Gastrocnemius medialis (tissue), 4 donors: ENCODE data around the gene YLPM1. TPM values are rescaled to one million over a fixed set of nuclear protein-coding genes. Genes with fewer than 3 reads are reported as not detected.

Experiments
- ATAC-seq, 2 donors: fragments of 150-250 bp; one replicate each; pipeline ENCODE4 v1.9.1; 2016
- DNase-seq, 2 donors: peaks; one replicate each; pipeline ENCODE4 v3.0.0-alpha.2; 2019
- H3K27ac ChIP-seq, 4 donors: fragments of 200-600 bp; sonication (generic); 1 replicate in 1 of 4; 2 replicates in 3 of 4; pipeline ENCODE4 v1.5.1; 2016 to 2018; ENCODE audit warnings: mild to moderate bottlenecking in 2 of 4, moderate library complexity in 1 of 4
- H3K27me3 ChIP-seq, 3 donors: fragments of 200-600 bp; sonication (generic) in 2 of 3; 1 replicate in 1 of 3; 2 replicates in 2 of 3; pipeline versions ENCODE4 v1.5.1 to v1.6.0; 2016 to 2019; ENCODE audit warnings: mild to moderate bottlenecking in 1 of 3, moderate library complexity in 1 of 3
- H3K36me3 ChIP-seq, 2 donors: fragments of 200-600 bp; sonication (generic) in 1 of 2; one replicate each; pipeline ENCODE4 v1.5.1; 2017 to 2018
- H3K4me1 ChIP-seq, 2 donors: fragments of 200-600 bp; sonication (generic) in 1 of 2; one replicate each; pipeline ENCODE4 v1.5.1; 2016 to 2017; ENCODE audit warnings: mild to moderate bottlenecking in 2 of 2
- H3K4me3 ChIP-seq, 4 donors: fragments of 200-600 bp; sonication (generic) in 3 of 4; 1 replicate in 1 of 4; 2 replicates in 3 of 4; pipeline ENCODE4 v1.5.1; 2016 to 2019; ENCODE audit warnings: mild to moderate bottlenecking in 2 of 4
- H3K9me3 ChIP-seq, 3 donors: fragments of 200-600 bp; sonication (generic) in 2 of 3; 1 replicate in 1 of 3; 2 replicates in 2 of 3; pipeline ENCODE4 v1.5.1; 2016 to 2019
- CTCF ChIP-seq, 5 experiments: fragments of 450-650 bp in 3 of 5; fragments of 200-600 bp in 2 of 5; sonication (generic) in 2 of 5; IDR thresholded peaks in 4 of 5; conservative IDR thresholded peaks in 1 of 5; 1 replicate in 4 of 5; 2 replicates in 1 of 5; pipeline ENCODE4 v1.5.1; 2016 to 2019; ENCODE audit warnings: antibody characterized with exemption in 5 of 5, mild to moderate bottlenecking in 3 of 5, moderate library complexity in 3 of 5
- POLR2A ChIP-seq, 2 donors: fragments of 450-650 bp; IDR thresholded peaks; one replicate each; pipeline ENCODE4 v1.6.1; 2017; ENCODE audit warnings: antibody characterized with exemption in 2 of 2, mild to moderate bottlenecking in 2 of 2, moderate library complexity in 2 of 2
- in situ Hi-C, 4 donors: fragments of 200-750 bp; cut with MboI; loops; one replicate each; pipeline versions ENCODE4 v1.15.0 to v1.8.0; 2017; ENCODE audit warnings: low sequenced_read_pairs in 4 of 4
- intact Hi-C: fragments of 100-400 bp; cut with DNase I; formaldehyde crosslinking; loops from one replicate; pipeline ENCODE4 v1.15.1; 2023; ENCODE audit warnings: low total_unique reads
- total RNA-seq, 4 donors: library from RNA; depleted of rRNA; stranded (reverse); fragments of >200 nt; gene quantifications; one replicate each; pipeline versions ENCODE4 v1.1.0 to v1.2.3, GENCODE V29; 2016

The YLPM1 gene
- total RNA-seq, 4 donors from 2014 or later = 22.2 to 29.2 (median 25.8) TPM

DNA sequence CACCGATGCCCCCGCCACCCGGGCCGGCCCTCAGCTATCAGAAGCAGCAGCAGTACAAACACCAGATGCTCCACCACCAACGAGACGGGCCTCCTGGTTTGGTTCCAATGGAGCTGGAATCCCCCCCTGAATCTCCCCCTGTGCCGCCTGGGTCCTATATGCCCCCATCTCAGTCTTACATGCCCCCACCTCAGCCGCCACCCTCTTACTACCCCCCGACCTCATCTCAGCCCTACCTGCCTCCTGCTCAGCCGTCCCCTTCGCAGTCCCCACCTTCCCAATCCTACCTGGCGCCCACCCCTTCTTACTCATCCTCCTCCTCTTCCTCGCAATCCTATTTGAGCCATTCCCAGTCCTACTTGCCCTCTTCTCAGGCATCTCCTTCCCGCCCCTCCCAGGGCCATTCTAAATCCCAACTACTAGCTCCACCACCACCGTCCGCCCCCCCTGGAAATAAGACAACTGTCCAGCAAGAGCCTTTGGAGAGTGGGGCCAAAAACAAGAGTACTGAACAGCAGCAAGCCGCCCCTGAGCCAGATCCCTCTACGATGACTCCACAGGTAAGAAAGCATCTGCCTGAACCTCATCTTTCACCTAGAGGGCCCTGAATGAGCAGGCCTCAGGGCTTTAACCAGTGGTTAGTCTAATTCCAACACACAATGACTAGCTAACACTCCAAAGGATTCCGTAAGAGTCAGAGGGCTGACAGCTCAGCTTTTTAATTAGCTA is 851 bp downstream of the YLPM1 start:
- Histone ChIP-seq H3K4me1 (peaks cover 47 to 49% of the 10 kb centered on the region in 2 donors), H3K4me3 (peak overlapping the region; percentile 78 to 99 (median 88)), H3K27ac (peak overlapping the region; percentile 88 to 94 (median 90)), H3K36me3 (no peaks in the 10 kb centered on the region), H3K27me3 (no peaks in the 10 kb centered on the region), H3K9me3 (no peaks in the 10 kb centered on the region)
- DNase-seq (no peak), ATAC-seq (no peak)
- intact Hi-C loops = loop anchor here (1.0 to 2.0 kb wide), 4 partner anchors 51 to 155 kb away; partner anchors contain the start of genes AREL1, FCF1 and LTBP2
- TF ChIP-seq POLR2A (IDR thresholded peaks at IDR 0.05) (no peak), CTCF (IDR thresholded peaks at IDR 0.05 in 4 of 5, conservative IDR thresholded peaks at IDR 0.05 in 1 of 5) (no peak)
- in situ Hi-C loops = no loop called here

DNA sequence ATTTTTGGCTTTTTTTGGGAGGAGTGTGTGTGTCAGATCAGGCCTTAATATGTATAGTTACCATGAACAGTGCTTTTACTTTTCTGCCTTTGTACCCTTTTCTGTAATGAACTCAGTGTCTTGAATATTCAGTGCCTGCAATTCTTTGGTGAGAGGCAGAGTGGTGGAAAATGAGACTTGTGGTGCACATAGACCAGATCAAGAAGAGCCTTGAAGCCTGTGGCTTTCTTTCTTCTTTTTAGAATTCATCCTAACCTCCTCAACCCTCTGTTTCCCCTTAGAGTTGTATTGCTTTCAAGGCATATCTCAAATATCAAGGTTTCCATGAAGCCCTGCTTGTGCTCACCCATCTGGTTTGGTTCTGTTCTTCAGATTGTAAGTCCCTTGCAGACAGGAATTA is 2.6 kb downstream of the YLPM1 start:
- Histone ChIP-seq H3K9me3 (no peaks in the 10 kb centered on the region), H3K4me3 (peak overlapping the region; percentile 78 to 99 (median 88)), H3K4me1 (peaks cover 47 to 49% of the 10 kb centered on the region in 2 donors), H3K27ac (no peak overlapping the region), H3K27me3 (no peaks in the 10 kb centered on the region), H3K36me3 (no peaks in the 10 kb centered on the region)
- in situ Hi-C loops = no loop called here
- TF ChIP-seq POLR2A (IDR thresholded peaks at IDR 0.05) (no peak), CTCF (IDR thresholded peaks at IDR 0.05 in 4 of 5, conservative IDR thresholded peaks at IDR 0.05 in 1 of 5) (no peak)
- DNase-seq = no peak
- ATAC-seq = no peak
- intact Hi-C loops = no loop called here

GRCh38 chr14:74771399-74771798 is 8.3 kb downstream of the YLPM1 start:
- Histone ChIP-seq H3K36me3 (no peaks in the 10 kb centered on the region), H3K4me3 (no peak overlapping the region), H3K4me1 (peaks cover 26 to 29% of the 10 kb centered on the region in 2 donors), H3K27me3 (no peaks in the 10 kb centered on the region), H3K27ac (no peak overlapping the region), H3K9me3 (no peaks in the 10 kb centered on the region)
- in situ Hi-C loops (no loop called here), intact Hi-C loops (no loop called here)
- DNase-seq (no peak), ATAC-seq (no peak)
- TF ChIP-seq CTCF (IDR thresholded peaks at IDR 0.05 in 4 of 5, conservative IDR thresholded peaks at IDR 0.05 in 1 of 5) (no peak), POLR2A (IDR thresholded peaks at IDR 0.05) (no peak)

DNA sequence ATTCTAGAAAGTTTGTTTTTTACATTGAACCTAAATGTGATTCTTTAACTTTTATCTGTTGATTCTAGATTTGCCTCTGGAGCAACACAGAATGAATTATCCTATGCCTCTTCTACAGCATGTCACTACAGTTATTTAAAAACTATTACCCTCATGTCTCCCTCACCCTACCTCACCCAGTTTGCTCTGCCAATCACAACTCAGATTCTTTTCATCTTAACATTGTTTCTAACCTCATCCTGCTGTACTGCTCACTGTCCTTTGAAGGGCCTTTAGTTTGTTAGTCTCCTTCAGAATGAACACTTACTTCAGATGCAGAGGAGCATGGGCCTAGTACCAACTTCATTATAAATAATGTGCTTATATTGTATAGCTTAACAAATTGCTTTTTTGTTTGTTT is 21.5 kb downstream of the YLPM1 start:
- H3K4me3 ChIP-seq = no peak overlapping the region
- DNase-seq (no peak), ATAC-seq (peak; percentile 69 to 95)
- H3K36me3 ChIP-seq = peaks cover 0 to 44% of the 10 kb centered on the region in 2 donors
- H3K27ac ChIP-seq = peak overlapping the region; percentile 12 to 50 (median 36)
- TF ChIP-seq CTCF (IDR thresholded peaks at IDR 0.05 in 4 of 5, conservative IDR thresholded peaks at IDR 0.05 in 1 of 5) (no peak), POLR2A (IDR thresholded peaks at IDR 0.05) (no peak)
- no peaks in the 10 kb centered on the region for H3K27me3 ChIP-seq
- in situ Hi-C loops (no loop called here), intact Hi-C loops (no loop called here)
- peaks cover 3 to 19% of the 10 kb centered on the region in 2 donors for H3K4me1 ChIP-seq
- H3K9me3 ChIP-seq = no peaks in the 10 kb centered on the region
